Measurements from ENCODE around the gene TXNRD2.

DNA sequence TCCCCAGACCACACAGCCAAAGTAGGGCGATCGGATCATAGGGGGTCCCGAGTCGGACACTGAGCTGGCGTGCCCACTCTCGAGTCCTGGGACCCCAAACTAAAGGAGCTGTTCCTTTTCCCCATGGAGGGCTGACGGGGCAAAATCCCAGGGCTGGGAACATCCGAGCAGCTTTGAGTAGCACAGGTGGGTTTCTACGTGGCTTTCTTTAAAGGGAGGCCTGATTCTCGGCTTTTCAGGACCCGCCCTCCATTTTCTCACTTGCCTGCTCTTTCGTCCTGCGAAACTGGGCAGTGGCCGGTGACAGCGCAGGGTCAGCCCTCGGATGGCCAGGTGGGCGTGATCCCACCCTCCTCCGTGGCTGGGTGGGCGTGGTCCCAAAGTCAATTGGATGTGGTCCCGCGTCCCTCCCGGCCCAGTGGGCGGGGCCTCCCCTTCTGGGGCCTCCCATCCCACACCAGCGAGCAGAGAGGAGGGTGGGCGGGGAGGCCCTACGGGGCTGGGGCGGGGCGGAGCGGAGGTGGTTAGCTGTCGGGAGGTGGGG lies 17.5 kb upstream of the TXNRD2 start:
- TF ChIP-seq SMAD5 (IDR thresholded peaks at IDR 0.05; ENCODE audit: low read depth) (no peak), EZH2 (IDR thresholded peaks at IDR 0.05; ENCODE audit: borderline replicate concordance, control insufficient read depth, low read depth, low read length) (no peak), POLR2AphosphoS5 (IDR thresholded peaks at IDR 0.05; ENCODE audit: low read length) (no peak)
